HepG2 (cell line): ENCODE data around the gene HABP4.

Experiments used
- CTCF ChIP-seq: sonication (generic); formaldehyde crosslinking; IDR thresholded peaks from 2 replicates; pipeline ENCODE4 v1.5.0; 2020; ENCODE audit warnings: mild to moderate bottlenecking, missing genetic modification reagents, moderate library complexity
- ERF ChIP-seq: IDR thresholded peaks from 2 replicates; pipeline ENCODE4 v1.6.1; 2018; ENCODE audit warnings: missing biosample characterization, missing genetic modification reagents
- FOXK2 ChIP-seq: fragments of 450-650 bp; IDR thresholded peaks from 2 replicates; pipeline ENCODE4 v1.6.1; 2016
- MAZ ChIP-seq, 2 experiments: sonication (generic) in 1 of 2; formaldehyde crosslinking in 1 of 2; IDR thresholded peaks; 2 replicates each; pipeline versions ENCODE4 v1.5.0 to v1.6.1; 2012 to 2020; ENCODE audit warnings: low read depth in 2 of 2, mild to moderate bottlenecking in 2 of 2, borderline replicate concordance in 1 of 2, improper control_type of control experiment in 1 of 2, low read length in 1 of 2, missing genetic modification reagents in 1 of 2, moderate library complexity in 1 of 2
- NR2C2 ChIP-seq: sonication (generic); formaldehyde crosslinking; IDR thresholded peaks from 2 replicates; pipeline ENCODE4 v1.4.0; 2020; ENCODE audit warnings: missing genetic modification reagents, mild to moderate bottlenecking, moderate library complexity, borderline replicate concordance
- ZBTB2 ChIP-seq: sonication (generic); formaldehyde crosslinking; IDR thresholded peaks from 2 replicates; pipeline ENCODE4 v1.8.0; 2022; ENCODE audit warnings: low read depth, missing genetic modification reagents
- ZBTB33 ChIP-seq: sonication (generic); formaldehyde crosslinking; IDR thresholded peaks from 2 replicates; pipeline ENCODE4 v1.4.0; 2020; ENCODE audit warnings: missing genetic modification reagents
- ZFP90 ChIP-seq: sonication (generic); formaldehyde crosslinking; IDR thresholded peaks from 2 replicates; pipeline ENCODE4 v1.8.0; 2022; ENCODE audit warnings: missing genetic modification reagents, mild to moderate bottlenecking, inconsistent platforms, borderline replicate concordance

GRCh38 chr9:96484521-96484931, 34.6 kb downstream of the HABP4 start:
- TF ChIP-seq ZBTB33 (CRISPR knock-in tag) (no peak), CTCF (CRISPR knock-in tag) (no peak), FOXK2 (no peak), ZFP90 (CRISPR knock-in tag) (no peak), NR2C2 (no peak), ZBTB2 (CRISPR knock-in tag) (no peak), ERF (CRISPR knock-in tag) (no peak), MAZ (IDR thresholded peaks at IDR 0.05; ENCODE audit: borderline replicate concordance, low read depth, low read length) (no peak), MAZ (CRISPR knock-in tag; IDR thresholded peaks at IDR 0.05; ENCODE audit: low read depth) (no peak)
